Trophoblast cell (in vitro differentiated cells and primary cell): ENCODE data around the gene PDE4D.

Source experiments
- DNase-seq, 2 donors: peaks; one replicate each; pipeline ENCODE4 v3.0.0-alpha.2; 2016
- H2AFZ ChIP-seq: 2 replicates; pipeline ENCODE4 v1.6.1; 2013; ENCODE audit warnings: low read length, moderate library complexity, mild to moderate bottlenecking; ENCODE audit not compliant: insufficient read depth, poor library complexity
- H2AK5ac ChIP-seq: 2 replicates; pipeline ENCODE4 v1.6.1; 2013; ENCODE audit warnings: mild to moderate bottlenecking, low read length
- H2BK120ac ChIP-seq: 2 replicates; pipeline ENCODE4 v1.6.1; 2013; ENCODE audit warnings: low read length, mild to moderate bottlenecking, moderate library complexity; ENCODE audit not compliant: insufficient read depth, poor library complexity
- H2BK12ac ChIP-seq: 2 replicates; pipeline ENCODE4 v1.6.1; 2013; ENCODE audit warnings: mild to moderate bottlenecking, low read length, moderate library complexity
- H2BK5ac ChIP-seq: 2 replicates; pipeline ENCODE4 v1.6.1; 2013; ENCODE audit warnings: low read length, low read depth, moderate library complexity, mild to moderate bottlenecking; ENCODE audit not compliant: poor library complexity
- H3K14ac ChIP-seq: 2 replicates; pipeline ENCODE4 v1.6.1; 2013; ENCODE audit warnings: mild to moderate bottlenecking, low read length
- H3K18ac ChIP-seq: 2 replicates; pipeline ENCODE4 v1.6.1; 2013; ENCODE audit warnings: mild to moderate bottlenecking, low read length
- H3K23ac ChIP-seq: 2 replicates; pipeline ENCODE4 v1.6.1; 2013; ENCODE audit warnings: low read length
- H3K27ac ChIP-seq: 2 replicates; pipeline ENCODE4 v1.5.1; 2013; ENCODE audit warnings: low read depth, mild to moderate bottlenecking, inconsistent platforms, low read length, moderate library complexity
- H3K27me3 ChIP-seq: 2 replicates; pipeline ENCODE4 v1.6.1; 2013; ENCODE audit warnings: inconsistent platforms, mild to moderate bottlenecking, low read length, moderate library complexity; ENCODE audit not compliant: insufficient read depth
- H3K36me3 ChIP-seq, 2 experiments: 1 replicate in 1 of 2; 2 replicates in 1 of 2; pipeline ENCODE4 v1.6.1; 2013; ENCODE audit warnings: low read length in 2 of 2, mild to moderate bottlenecking in 2 of 2, moderate library complexity in 1 of 2; ENCODE audit not compliant: insufficient read depth in 2 of 2, control insufficient read depth in 1 of 2
- H3K4ac ChIP-seq: 2 replicates; pipeline ENCODE4 v1.6.1; 2013; ENCODE audit warnings: low read depth, mild to moderate bottlenecking, low read length, moderate library complexity
- H3K4me1 ChIP-seq, 2 experiments: 1 replicate in 1 of 2; 2 replicates in 1 of 2; pipeline ENCODE4 v1.6.1; 2013; ENCODE audit warnings: low read length in 2 of 2, mild to moderate bottlenecking in 2 of 2, moderate library complexity in 1 of 2; ENCODE audit not compliant: insufficient read depth in 2 of 2, control insufficient read depth in 1 of 2
- H3K4me2 ChIP-seq: 2 replicates; pipeline ENCODE4 v1.6.1; 2013; ENCODE audit warnings: inconsistent platforms, mild to moderate bottlenecking, low read length, moderate library complexity
- H3K4me3 ChIP-seq: 2 replicates; pipeline ENCODE4 v1.5.1; 2013; ENCODE audit warnings: mild to moderate bottlenecking, low read depth, low read length, inconsistent platforms
- H3K79me1 ChIP-seq: one replicate; pipeline ENCODE4 v1.6.1; 2013; ENCODE audit warnings: low read length
- H3K79me2 ChIP-seq: 2 replicates; pipeline ENCODE4 v1.6.1; 2013; ENCODE audit warnings: low read length, mild to moderate bottlenecking; ENCODE audit not compliant: control insufficient read depth, insufficient read depth, poor library complexity
- H3K9ac ChIP-seq: 2 replicates; pipeline ENCODE4 v1.6.1; 2013; ENCODE audit warnings: mild to moderate bottlenecking, low read length
- H3K9me3 ChIP-seq: 2 replicates; pipeline ENCODE4 v1.6.1; 2013; ENCODE audit warnings: low read depth, mild to moderate bottlenecking, control low read depth, inconsistent platforms, low read length; ENCODE audit not compliant: insufficient read depth
- H4K12ac ChIP-seq: 2 replicates; pipeline ENCODE4 v1.6.1; 2013; ENCODE audit warnings: low read depth, mild to moderate bottlenecking, low read length, moderate library complexity
- H4K8ac ChIP-seq: 2 replicates; pipeline ENCODE4 v1.6.1; 2013; ENCODE audit warnings: low read depth, mild to moderate bottlenecking, low read length, moderate library complexity
- H4K91ac ChIP-seq: one replicate; pipeline ENCODE4 v1.6.1; 2013; ENCODE audit warnings: low read depth, mild to moderate bottlenecking, low read length, moderate library complexity
- WGBS: extraction: QIAGEN DNeasy Blood & Tissue Kit; methylation state at CpG from one replicate; pipeline ENCODE4 v1.1.7; 2013; ENCODE audit warnings: missing lambda C conversion rate; ENCODE audit not compliant: insufficient read length, insufficient coverage; ENCODE audit errors: extremely low coverage; 5-methylcytosine and 5-hydroxymethylcytosine counted together

PDE4D gene

DNA sequence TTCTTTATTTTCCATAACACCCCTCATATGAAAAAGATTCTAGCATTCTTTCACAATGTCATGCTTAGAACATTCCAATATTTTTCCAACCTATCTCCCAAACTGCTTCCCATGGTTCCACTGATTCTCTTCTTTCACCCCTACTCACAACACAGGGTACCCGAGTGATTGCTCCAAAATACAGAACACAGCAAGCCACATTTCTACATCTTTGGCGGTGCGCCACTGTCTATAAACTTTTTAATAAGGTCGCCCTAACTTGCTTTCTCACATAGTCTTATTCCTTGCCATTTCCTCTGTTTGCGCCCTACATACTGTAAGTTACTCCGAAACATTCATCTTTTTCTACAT, 793.6 kb downstream of the PDE4D start:
- no peak overlapping the region for H3K27ac ChIP-seq
- no peak overlapping the region for H2BK120ac ChIP-seq
- H3K36me3 ChIP-seq, result no peaks in the 10 kb centered on the region
- H4K12ac ChIP-seq, result no peak overlapping the region
- H2AK5ac ChIP-seq, result no peak overlapping the region
- no peaks in the 10 kb centered on the region for H3K79me2 ChIP-seq
- H3K4me2 ChIP-seq, result no peak overlapping the region
- no peak overlapping the region for H3K4me3 ChIP-seq
- peaks cover 7% of the 10 kb centered on the region for H3K79me1 ChIP-seq
- H2BK5ac ChIP-seq, result no peak overlapping the region
- H2BK12ac ChIP-seq, result no peak overlapping the region
- no peak overlapping the region for H3K14ac ChIP-seq
- no peak overlapping the region for H4K8ac ChIP-seq
- no peak overlapping the region for H2AFZ ChIP-seq
- no peak overlapping the region for H3K4ac ChIP-seq
- no peak for DNase-seq
- H3K9me3 ChIP-seq, result no peaks in the 10 kb centered on the region
- no CpG with 5 or more reads among the region's 6 CpGs for WGBS
- no peaks in the 10 kb centered on the region for H3K27me3 ChIP-seq
- no peak overlapping the region for H3K23ac ChIP-seq
- no peak overlapping the region for H4K91ac ChIP-seq
- H3K4me1 ChIP-seq, result peaks cover 2 to 5% of the 10 kb centered on the region in 2 experiments
- H3K18ac ChIP-seq, result no peak overlapping the region
- H3K9ac ChIP-seq, result no peak overlapping the region

DNA sequence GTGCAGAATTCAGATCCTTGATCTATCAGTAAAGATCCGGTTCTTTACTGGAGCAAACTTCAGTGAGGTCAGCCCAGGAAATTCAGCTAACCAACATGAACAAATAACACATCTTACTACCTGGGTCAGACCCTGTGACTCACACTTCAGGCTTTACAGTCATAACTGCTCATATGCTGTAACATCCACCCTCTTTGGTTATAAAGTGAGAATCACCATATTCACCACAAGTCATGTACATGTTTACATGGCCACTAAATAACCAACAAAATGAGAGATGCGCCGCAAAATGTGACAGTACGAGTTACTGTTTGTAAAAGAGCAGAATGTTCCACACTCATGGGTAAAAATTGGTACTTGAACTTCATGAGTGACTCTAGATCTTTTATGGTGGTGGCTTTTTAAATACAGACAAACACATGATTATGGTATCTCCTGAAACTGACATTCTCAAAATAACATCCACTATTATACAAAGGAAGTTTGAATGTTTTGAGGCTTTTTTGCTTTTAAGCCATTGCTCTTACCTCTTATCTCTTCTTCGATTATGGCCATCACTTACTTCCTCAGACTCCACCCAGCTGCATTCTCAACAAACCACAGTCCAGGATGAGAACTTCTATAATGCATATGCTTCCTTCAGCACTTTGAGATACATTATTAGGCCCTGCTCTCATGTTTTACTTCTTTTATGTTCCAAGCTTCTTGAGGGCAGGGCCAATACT, 794.1 kb downstream of the PDE4D start:
- no peaks in the 10 kb centered on the region for H3K27me3 ChIP-seq
- H3K79me2 ChIP-seq, result no peaks in the 10 kb centered on the region
- WGBS, result no CpG with 5 or more reads among the region's 5 CpGs
- peak overlapping the region; percentile 37 for H2BK5ac ChIP-seq
- peaks cover 0 to 3% of the 10 kb centered on the region in 2 experiments for H3K4me1 ChIP-seq
- no peak overlapping the region for H3K4me2 ChIP-seq
- no peak overlapping the region for H3K4ac ChIP-seq
- no peak overlapping the region for H3K27ac ChIP-seq
- H3K36me3 ChIP-seq, result no peaks in the 10 kb centered on the region
- no peak overlapping the region for H3K9ac ChIP-seq
- no peak overlapping the region for H3K14ac ChIP-seq
- H3K4me3 ChIP-seq, result no peak overlapping the region
- no peak overlapping the region for H4K91ac ChIP-seq
- no peaks in the 10 kb centered on the region for H3K9me3 ChIP-seq
- H2AK5ac ChIP-seq, result no peak overlapping the region
- H3K79me1 ChIP-seq, result peaks cover 7% of the 10 kb centered on the region
- H4K12ac ChIP-seq, result no peak overlapping the region
- no peak overlapping the region for H3K23ac ChIP-seq
- H2AFZ ChIP-seq, result no peak overlapping the region
- H3K18ac ChIP-seq, result no peak overlapping the region
- no peak overlapping the region for H2BK120ac ChIP-seq
- peak overlapping the region; percentile 44 for H2BK12ac ChIP-seq
- peak in 1 of 2 donors; percentile 37 for DNase-seq
- no peak overlapping the region for H4K8ac ChIP-seq

DNA sequence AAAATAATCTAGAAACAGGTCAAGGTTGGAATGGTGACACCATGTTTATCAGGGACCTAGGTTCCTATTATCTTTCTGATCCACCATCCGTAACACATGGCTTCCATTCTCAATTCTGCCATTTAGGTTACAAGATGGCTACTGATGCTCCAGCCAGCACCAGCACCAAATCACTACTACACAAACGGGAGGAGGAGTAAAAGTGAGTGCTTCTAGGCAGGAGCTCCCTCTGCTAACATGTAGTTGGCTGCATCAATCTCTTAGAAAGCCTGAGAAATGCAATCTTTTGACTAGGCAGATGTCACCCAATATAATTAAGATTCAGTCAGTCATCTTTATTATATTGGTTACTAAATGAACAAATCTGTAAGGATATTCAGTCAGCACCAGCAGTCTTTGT, 794.8 kb downstream of the PDE4D start:
- no peak overlapping the region for H3K4me2 ChIP-seq
- no peak overlapping the region for H3K27ac ChIP-seq
- H2AK5ac ChIP-seq, result no peak overlapping the region
- H3K27me3 ChIP-seq, result no peaks in the 10 kb centered on the region
- no CpG with 5 or more reads among the region's 2 CpGs for WGBS
- peaks cover 0 to 3% of the 10 kb centered on the region in 2 experiments for H3K4me1 ChIP-seq
- H2BK12ac ChIP-seq, result peak overlapping the region; percentile 93
- H4K12ac ChIP-seq, result no peak overlapping the region
- no peak for DNase-seq
- no peak overlapping the region for H2AFZ ChIP-seq
- no peaks in the 10 kb centered on the region for H3K9me3 ChIP-seq
- no peaks in the 10 kb centered on the region for H3K36me3 ChIP-seq
- H3K14ac ChIP-seq, result no peak overlapping the region
- no peak overlapping the region for H3K9ac ChIP-seq
- no peak overlapping the region for H3K23ac ChIP-seq
- no peak overlapping the region for H3K4me3 ChIP-seq
- no peak overlapping the region for H4K8ac ChIP-seq
- H4K91ac ChIP-seq, result no peak overlapping the region
- H3K79me1 ChIP-seq, result peaks cover 7% of the 10 kb centered on the region
- H2BK120ac ChIP-seq, result no peak overlapping the region
- H3K18ac ChIP-seq, result no peak overlapping the region
- H3K4ac ChIP-seq, result no peak overlapping the region
- no peak overlapping the region for H2BK5ac ChIP-seq
- no peaks in the 10 kb centered on the region for H3K79me2 ChIP-seq

DNA sequence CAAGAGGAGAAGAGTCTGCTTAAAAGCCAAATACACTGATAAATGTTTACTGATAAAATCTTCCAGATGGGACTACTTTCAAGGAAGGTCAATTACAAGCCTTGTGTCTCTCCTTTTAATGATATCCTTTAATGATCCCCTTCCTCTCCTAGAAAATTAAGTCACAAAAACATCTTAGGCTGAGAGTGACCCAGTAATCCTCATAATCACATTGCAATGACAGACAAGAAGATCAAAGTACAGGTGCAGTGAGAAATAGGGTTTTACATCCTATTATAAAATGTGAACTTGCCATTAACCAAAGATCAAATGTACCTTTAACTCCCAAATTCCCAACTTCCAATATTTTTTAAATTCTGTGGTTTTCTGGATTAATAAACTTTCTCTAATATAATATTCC, 795.8 kb downstream of the PDE4D start:
- Histone ChIP-seq H2BK5ac (no peak overlapping the region), H3K36me3 (no peaks in the 10 kb centered on the region), H3K4me1 (peaks cover 2 to 3% of the 10 kb centered on the region in 2 experiments), H3K9ac (no peak overlapping the region), H2AK5ac (no peak overlapping the region), H3K27ac (no peak overlapping the region), H3K79me1 (peaks cover 5% of the 10 kb centered on the region), H3K27me3 (no peaks in the 10 kb centered on the region), H3K23ac (no peak overlapping the region), H2AFZ (no peak overlapping the region), H3K79me2 (no peaks in the 10 kb centered on the region), H3K4me3 (no peak overlapping the region), H4K8ac (no peak overlapping the region), H2BK120ac (no peak overlapping the region), H4K12ac (no peak overlapping the region), H2BK12ac (no peak overlapping the region), H3K18ac (no peak overlapping the region), H3K4me2 (no peak overlapping the region), H3K4ac (no peak overlapping the region), H3K9me3 (no peaks in the 10 kb centered on the region), H3K14ac (no peak overlapping the region), H4K91ac (no peak overlapping the region)
- no peak for DNase-seq
